Endothelial cell of umbilical vein (primary cell): Measurements from ENCODE around the gene EXOC6. TPM values are rescaled to one million over a fixed set of nuclear protein-coding genes. Genes with fewer than 3 reads are reported as not detected.

Source experiments
- BruUV-seq: library from RNA; stranded (reverse); fragments of 400-500 nt; replicated peaks from 2 replicates; lab custom pipeline; 2021; lab: Mats Ljungman, UMichigan
- CTCF ChIA-PET: fragments of 300-600, 350-600 bp; sonication (Branson Sonifier 250); formaldehyde crosslinking; loops from one replicate; lab custom pipeline; 2021; ENCODE audit warnings: antibody characterized with exemption, inconsistent platforms; lab: Charles Lee
- POLR2A ChIA-PET: fragments of 300-600, 350-600 bp; sonication (Branson Sonifier 250); formaldehyde crosslinking; loops from one replicate; lab custom pipeline; 2021; ENCODE audit warnings: antibody characterized with exemption, inconsistent platforms; lab: Charles Lee
- DNase-seq: peaks from one replicate; pipeline ENCODE4 v3.0.0-alpha.2; 2011; ENCODE audit warnings: low read depth, low spot score
- FAIRE-seq: peaks from 2 replicates; lab custom pipeline; 2011; peaks lifted over from hg19 to GRCh38; lab: Jason Lieb, UNC
- H2AFZ ChIP-seq: 2 replicates; pipeline ENCODE4 v1.6.0; 2012; ENCODE audit warnings: low read depth, low read length, control low read depth, inconsistent platforms
- H3K27ac ChIP-seq: 2 replicates; pipeline ENCODE4 v1.5.1; 2011; ENCODE audit warnings: low read depth, mild to moderate bottlenecking, control low read depth, low read length, moderate library complexity; ENCODE audit not compliant: insufficient read depth
- H3K27me3 ChIP-seq, 2 experiments: 2 replicates each; pipeline versions ENCODE4 v1.6.0 to v1.6.1; 2011; ENCODE audit warnings: low read length in 2 of 2, mixed read lengths in 1 of 2; ENCODE audit not compliant: control insufficient read depth in 2 of 2, insufficient read depth in 2 of 2
- H3K36me3 ChIP-seq, 2 experiments: 2 replicates in 1 of 2; 3 replicates in 1 of 2; pipeline ENCODE4 v1.5.1; 2011; ENCODE audit warnings: low read length in 2 of 2, mild to moderate bottlenecking in 1 of 2, moderate library complexity in 1 of 2; ENCODE audit not compliant: control insufficient read depth in 2 of 2, insufficient read depth in 2 of 2; ENCODE audit errors: extremely low read depth in 1 of 2
- H3K4me1 ChIP-seq: 3 replicates; pipeline ENCODE4 v1.5.1; 2011; ENCODE audit warnings: mild to moderate bottlenecking, low read length; ENCODE audit not compliant: control insufficient read depth, insufficient read depth; ENCODE audit errors: extremely low read depth
- H3K4me2 ChIP-seq: 2 replicates; pipeline ENCODE4 v1.6.1; 2011; ENCODE audit warnings: low read length, control low read depth, mixed read lengths; ENCODE audit not compliant: insufficient read depth
- H3K4me3 ChIP-seq, 3 experiments: fragments of 200-600 bp in 1 of 3; sonication (generic), shearing (Covaris generic) in 1 of 3; replicated peaks in 1 of 3; 2 replicates each; pipeline ENCODE4 v1.5.1; 2011 to 2016; ENCODE audit warnings: control low read depth in 3 of 3, low read length in 3 of 3, mild to moderate bottlenecking in 2 of 3, inconsistent platforms in 1 of 3, low read depth in 1 of 3, moderate library complexity in 1 of 3; ENCODE audit not compliant: insufficient read depth in 1 of 3
- H3K79me2 ChIP-seq: 2 replicates; pipeline ENCODE4 v1.6.0; 2012; ENCODE audit warnings: low read length, inconsistent platforms; ENCODE audit not compliant: control insufficient read depth, insufficient read depth
- H3K9ac ChIP-seq: replicated peaks from 2 replicates; pipeline ENCODE3; 2011; ENCODE audit warnings: low read length, control low read depth; ENCODE audit not compliant: insufficient read depth; ENCODE audit errors: extremely low read depth
- H3K9me1 ChIP-seq: replicated peaks from 3 replicates; pipeline ENCODE4 v1.6.0; 2011; ENCODE audit warnings: mild to moderate bottlenecking, low read length; ENCODE audit not compliant: control insufficient read depth, insufficient read depth; ENCODE audit errors: extremely low read depth
- H3K9me3 ChIP-seq: replicated peaks from 2 replicates; pipeline ENCODE4 v1.5.1; 2012; ENCODE audit warnings: low read length, inconsistent platforms; ENCODE audit not compliant: control insufficient read depth, insufficient read depth
- H4K20me1 ChIP-seq: replicated peaks from 2 replicates; pipeline ENCODE3; 2011; ENCODE audit warnings: mild to moderate bottlenecking, low read length; ENCODE audit not compliant: control insufficient read depth, insufficient read depth; ENCODE audit errors: extremely low read depth
- EZH2 ChIP-seq: IDR thresholded peaks from 2 replicates; pipeline ENCODE4 v1.6.1; 2012; ENCODE audit warnings: borderline replicate concordance, low read depth, mild to moderate bottlenecking, moderate library complexity, low read length, inconsistent platforms; ENCODE audit not compliant: severe bottlenecking
- FOS ChIP-seq: IDR thresholded peaks from 2 replicates; pipeline ENCODE4 v1.6.1; 2011; ENCODE audit warnings: mild to moderate bottlenecking, low read length, moderate library complexity, borderline replicate concordance; ENCODE audit not compliant: insufficient read depth
- GATA2 ChIP-seq: IDR thresholded peaks from 2 replicates; pipeline ENCODE4 v1.7.0; 2011; ENCODE audit warnings: low read depth, mild to moderate bottlenecking, moderate library complexity, mixed read lengths, low read length; ENCODE audit not compliant: insufficient read length, insufficient read depth
- JUN ChIP-seq: IDR thresholded peaks from 2 replicates; pipeline ENCODE4 v1.6.1; 2011; ENCODE audit warnings: borderline replicate concordance, low read depth; ENCODE audit not compliant: insufficient read length, insufficient read depth
- MYC ChIP-seq: IDR thresholded peaks from one replicate; pipeline ENCODE4 v1.6.1; 2011; ENCODE audit warnings: mild to moderate bottlenecking, low read depth, low read length
- POLR2A ChIP-seq: IDR thresholded peaks from 2 replicates; pipeline ENCODE4 v1.6.1; 2012; ENCODE audit warnings: low read depth, mild to moderate bottlenecking, control low read depth, low read length
- POLR2AphosphoS5 ChIP-seq: IDR thresholded peaks from 2 replicates; pipeline ENCODE4 v1.6.1; 2012; ENCODE audit warnings: low read depth, mild to moderate bottlenecking, control low read depth, low read length, moderate library complexity; ENCODE audit not compliant: insufficient read depth
- dilution Hi-C: fragments of 300-500 bp; cut with MboI; formaldehyde crosslinking; loops from one replicate; pipeline ENCODE4 v1.15.0; 2019; ENCODE audit warnings: low sequenced_read_pairs; ENCODE audit not compliant: extremely low pct_ligation_motif_present
- intact Hi-C: fragments of 100-400 bp; cut with micrococcal nuclease; formaldehyde crosslinking; loops from one replicate; pipeline ENCODE4 v1.10.0; 2022
- polyA plus RNA-seq, 4 experiments: library from polyadenylated mRNA; depleted of rRNA in 3 of 4; stranded (reverse) in 3 of 4; unstranded in 1 of 4; fragments of >200 nt; gene quantifications; 2 replicates each; pipeline versions ENCODE4 v1.2.1 to v1.2.3, GENCODE V29; 2011 to 2012; ENCODE audit warnings: missing spikeins in 1 of 4
- total RNA-seq: library from RNA; stranded (reverse); gene quantifications from 2 replicates; pipeline ENCODE4 v1.2.3, GENCODE V29; 2021
- TF ChIP-seq, protein P1 (sequence below): IDR thresholded peaks from 2 replicates; pipeline ENCODE4 v1.6.1; 2011; ENCODE audit not compliant: insufficient read depth, insufficient read length
- TF ChIP-seq, protein P2 (sequence below), 2 donors: IDR thresholded peaks; 1 replicate in 1 of 2; 2 replicates in 1 of 2; pipeline ENCODE4 v1.5.1; 2011; ENCODE audit warnings: low read length in 2 of 2, mild to moderate bottlenecking in 2 of 2, moderate library complexity in 2 of 2, control low read depth in 1 of 2, inconsistent platforms in 1 of 2, low read depth in 1 of 2; ENCODE audit not compliant: insufficient read depth in 1 of 2; ENCODE audit errors: extremely low read depth in 1 of 2

EXOC6 gene
- total and polyA plus RNA-seq, 2 donors (not counting 3 experiments of a cell fraction or from before 2014, with no cell fraction given) = 72.6 to 108 TPM

DNA sequence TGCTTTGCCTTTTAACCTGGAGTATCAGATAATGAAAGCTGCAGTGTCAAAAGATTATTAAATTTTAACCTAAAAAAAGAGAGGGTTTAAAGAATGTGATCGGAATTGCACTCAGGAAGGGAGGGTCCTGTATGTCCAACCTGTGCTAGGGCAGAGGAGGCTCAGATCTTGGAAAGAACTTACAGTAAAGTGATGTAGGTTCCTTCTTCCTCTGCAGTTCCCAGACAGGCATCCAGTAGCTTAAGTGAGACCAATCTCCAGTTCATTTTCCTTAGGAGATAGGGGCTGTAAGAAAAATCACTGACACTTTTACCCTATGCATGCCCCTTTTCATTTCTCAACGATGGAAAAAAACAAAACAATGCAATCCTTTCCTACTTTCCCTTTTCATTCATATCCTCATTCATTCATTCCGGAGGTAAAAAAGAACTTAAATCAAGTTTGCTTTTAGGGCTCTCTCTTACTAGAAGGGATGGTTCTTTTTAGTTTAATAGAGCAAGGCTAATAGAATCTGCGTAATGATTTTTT is 28.3 kb downstream of the EXOC6 start:
- Histone ChIP-seq H3K9ac (peak overlapping the region; percentile 6), H3K4me1 (peaks cover 66% of the 10 kb centered on the region), H3K4me2 (peak overlapping the region; percentile 79), H3K9me1 (no peaks in the 10 kb centered on the region), H3K27me3 (no peaks in the 10 kb centered on the region), H4K20me1 (peaks cover 4% of the 10 kb centered on the region), H2AFZ (no peak overlapping the region), H3K36me3 (peaks cover 0 to 3% of the 10 kb centered on the region in 2 experiments), H3K27ac (no peak overlapping the region), H3K4me3 (no peak overlapping the region), H3K9me3 (no peaks in the 10 kb centered on the region), H3K79me2 (peaks cover 70% of the 10 kb centered on the region)
- FAIRE-seq (no peak), DNase-seq (no peak)
- no peak for TF ChIP-seq EZH2
- TF ChIP-seq POLR2AphosphoS5 = no peak
- no peak for TF ChIP-seq MYC
- TF ChIP-seq FOS = no peak
- TF ChIP-seq GATA2 = no peak
- TF ChIP-seq, protein P1, sequence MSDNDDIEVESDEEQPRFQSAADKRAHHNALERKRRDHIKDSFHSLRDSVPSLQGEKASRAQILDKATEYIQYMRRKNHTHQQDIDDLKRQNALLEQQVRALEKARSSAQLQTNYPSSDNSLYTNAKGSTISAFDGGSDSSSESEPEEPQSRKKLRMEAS = no peak
- TF ChIP-seq, protein P2, sequence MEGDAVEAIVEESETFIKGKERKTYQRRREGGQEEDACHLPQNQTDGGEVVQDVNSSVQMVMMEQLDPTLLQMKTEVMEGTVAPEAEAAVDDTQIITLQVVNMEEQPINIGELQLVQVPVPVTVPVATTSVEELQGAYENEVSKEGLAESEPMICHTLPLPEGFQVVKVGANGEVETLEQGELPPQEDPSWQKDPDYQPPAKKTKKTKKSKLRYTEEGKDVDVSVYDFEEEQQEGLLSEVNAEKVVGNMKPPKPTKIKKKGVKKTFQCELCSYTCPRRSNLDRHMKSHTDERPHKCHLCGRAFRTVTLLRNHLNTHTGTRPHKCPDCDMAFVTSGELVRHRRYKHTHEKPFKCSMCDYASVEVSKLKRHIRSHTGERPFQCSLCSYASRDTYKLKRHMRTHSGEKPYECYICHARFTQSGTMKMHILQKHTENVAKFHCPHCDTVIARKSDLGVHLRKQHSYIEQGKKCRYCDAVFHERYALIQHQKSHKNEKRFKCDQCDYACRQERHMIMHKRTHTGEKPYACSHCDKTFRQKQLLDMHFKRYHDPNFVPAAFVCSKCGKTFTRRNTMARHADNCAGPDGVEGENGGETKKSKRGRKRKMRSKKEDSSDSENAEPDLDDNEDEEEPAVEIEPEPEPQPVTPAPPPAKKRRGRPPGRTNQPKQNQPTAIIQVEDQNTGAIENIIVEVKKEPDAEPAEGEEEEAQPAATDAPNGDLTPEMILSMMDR (IDR thresholded peaks at IDR 0.05; ENCODE audit: extremely low read depth in 1 of 2, insufficient read depth in 1 of 2, low read depth in 1 of 2, low read length in 2 of 2) = no peak
- TF ChIP-seq JUN = no peak
- no peak for TF ChIP-seq POLR2A
- ChIA-PET CTCF (interaction anchor here (0.7 to 2.5 kb wide), 6 partner anchors 8 to 186 kb away, joined by 3 to 15 read pairs (median 4); partner anchors contain the start of gene EXOC6), POLR2A (no interaction called here)
- intact Hi-C loops = loop anchor here (5.0 kb wide), 1 partner anchor 284 kb away; the partner anchor contains the start of gene KIF11
- BruUV-seq = no TSS peak
- dilution Hi-C loops = no loop called here
